DOHH2 (cell line): Measurements from ENCODE around the gene SCN2A.
A peak's percentile ranks its signal among the peaks of the same experiment; 100 is the strongest.
"Not testable (repeated sequence)": the region's sequence is repeated elsewhere in the genome, so short reads cannot be mapped to it uniquely, and the experiment has no call there.

Experiments
- H3F3A ChIP-seq: fragments of 200-600 bp; sonication (generic), shearing (Covaris generic); 2 replicates; pipeline ENCODE4 v1.6.0; 2016; ENCODE audit warnings: antibody characterized with exemption, mild to moderate bottlenecking; ENCODE audit not compliant: control insufficient read depth, insufficient read depth
- H3K27ac ChIP-seq: fragments of 200-600 bp; sonication (generic); 2 replicates; pipeline ENCODE4 v1.5.1; 2014; ENCODE audit warnings: low read depth, mild to moderate bottlenecking, low read length, moderate library complexity
- H3K27me3 ChIP-seq: fragments of 200-600 bp; sonication (generic); 2 replicates; pipeline ENCODE4 v1.6.1; 2014; ENCODE audit warnings: mild to moderate bottlenecking, low read length, mixed read lengths; ENCODE audit not compliant: control insufficient read depth
- H3K36me3 ChIP-seq: fragments of 200-600 bp; sonication (generic); 2 replicates; pipeline ENCODE4 v1.6.1; 2014; ENCODE audit warnings: mild to moderate bottlenecking, low read length, moderate library complexity, mixed read lengths; ENCODE audit not compliant: control insufficient read depth
- H3K4me1 ChIP-seq: fragments of 200-600 bp; sonication (generic); 2 replicates; pipeline ENCODE4 v1.6.1; 2014; ENCODE audit warnings: mild to moderate bottlenecking, low read length, mixed read lengths; ENCODE audit not compliant: control insufficient read depth
- H3K4me2 ChIP-seq: fragments of 200-600 bp; sonication (generic); 2 replicates; pipeline ENCODE4 v1.6.0; 2014; ENCODE audit warnings: mild to moderate bottlenecking, low read length, moderate library complexity
- H3K4me3 ChIP-seq: fragments of 200-600 bp; sonication (generic); 2 replicates; pipeline ENCODE4 v1.5.1; 2014; ENCODE audit warnings: mild to moderate bottlenecking, low read length, mixed read lengths
- H3K79me2 ChIP-seq: fragments of 200-600 bp; sonication (generic); 2 replicates; pipeline ENCODE4 v1.6.1; 2014; ENCODE audit warnings: mild to moderate bottlenecking, low read length, mixed read lengths; ENCODE audit not compliant: control insufficient read depth
- H3K9me2 ChIP-seq: fragments of 200-600 bp; sonication (generic); replicated peaks from 2 replicates; pipeline ENCODE4 v1.6.1; 2014; ENCODE audit warnings: mild to moderate bottlenecking, low read length, mixed read lengths; ENCODE audit not compliant: control insufficient read depth
- H3K9me3 ChIP-seq: fragments of 200-600 bp; sonication (generic); 2 replicates; pipeline ENCODE4 v1.6.1; 2014; ENCODE audit warnings: antibody characterized with exemption, low read length, mixed read lengths; ENCODE audit not compliant: control insufficient read depth, insufficient read depth
- H4K20me1 ChIP-seq: fragments of 200-600 bp; sonication (generic); 2 replicates; pipeline ENCODE4 v1.6.0; 2014; ENCODE audit warnings: low read depth, mild to moderate bottlenecking, antibody characterized with exemption, low read length, moderate library complexity; ENCODE audit not compliant: control insufficient read depth, insufficient read depth
- CTCF ChIP-seq: fragments of 200-600 bp; sonication (generic); IDR thresholded peaks from one replicate; pipeline ENCODE4 v1.5.1; 2014; ENCODE audit warnings: antibody characterized with exemption, mild to moderate bottlenecking, low read depth, low read length; ENCODE audit not compliant: poor library complexity, severe bottlenecking
- EZH2phosphoT487 ChIP-seq: fragments of 200-600 bp; sonication (generic); IDR thresholded peaks from 2 replicates; pipeline ENCODE4 v1.6.1; 2017; ENCODE audit warnings: borderline replicate concordance, mild to moderate bottlenecking, antibody characterized with exemption, low read length, moderate library complexity, mixed read lengths

SCN2A gene

GRCh38 chr2:165390875-165391274 lies 151.7 kb downstream of the SCN2A start:
- Histone ChIP-seq H3K27ac (no peak overlapping the region), H3K9me2 (no peaks in the 10 kb centered on the region), H3K4me3 (no peak overlapping the region), H3K27me3 (no peaks in the 10 kb centered on the region), H3K36me3 (no peaks in the 10 kb centered on the region), H3K79me2 (no peaks in the 10 kb centered on the region), H3K4me2 (no peak overlapping the region), H4K20me1 (no peaks in the 10 kb centered on the region), H3K9me3 (no peaks in the 10 kb centered on the region), H3K4me1 (no peaks in the 10 kb centered on the region), H3F3A (no peaks in the 10 kb centered on the region)
- TF ChIP-seq EZH2phosphoT487 (no peak), CTCF (no peak)

GRCh38 chr2:165391791-165392190 lies 152.6 kb downstream of the SCN2A start:
- H3K9me2 ChIP-seq, result no peaks in the 10 kb centered on the region
- H3K27ac ChIP-seq, result no peak overlapping the region
- H3F3A ChIP-seq, result no peaks in the 10 kb centered on the region
- no peak overlapping the region for H3K4me2 ChIP-seq
- no peaks in the 10 kb centered on the region for H3K9me3 ChIP-seq
- TF ChIP-seq CTCF, result no peak
- TF ChIP-seq EZH2phosphoT487, result no peak
- H3K36me3 ChIP-seq, result no peaks in the 10 kb centered on the region
- no peak overlapping the region for H3K4me3 ChIP-seq
- no peaks in the 10 kb centered on the region for H3K27me3 ChIP-seq
- no peaks in the 10 kb centered on the region for H4K20me1 ChIP-seq
- H3K4me1 ChIP-seq, result no peaks in the 10 kb centered on the region
- H3K79me2 ChIP-seq, result no peaks in the 10 kb centered on the region

GRCh38 chr2:165398603-165399002 lies 159.4 kb downstream of the SCN2A start:
- H3K79me2 ChIP-seq, H3K4me3 ChIP-seq, H3K4me1 ChIP-seq, H3K36me3 ChIP-seq, H3F3A ChIP-seq, H3K27ac ChIP-seq, H3K27me3 ChIP-seq, H4K20me1 ChIP-seq, H3K9me2 ChIP-seq, H3K4me2 ChIP-seq, H3K9me3 ChIP-seq: not testable (repeated sequence)

- Histone ChIP-seq H3K4me1 (peaks cover 5% of the 10 kb centered on the region; the same call in 1 of the 2 replicates), H3K27ac (no peak overlapping the region), H3K4me3 (no peak overlapping the region), H3K27me3 (no peaks in the 10 kb centered on the region), H3K79me2 (no peaks in the 10 kb centered on the region), H4K20me1 (no peaks in the 10 kb centered on the region), H3K9me3 (no peaks in the 10 kb centered on the region), H3F3A (no peaks in the 10 kb centered on the region), H3K9me2 (no peaks in the 10 kb centered on the region), H3K36me3 (no peaks in the 10 kb centered on the region), H3K4me2 (no peak overlapping the region)
- TF ChIP-seq CTCF (peak; percentile 79), EZH2phosphoT487 (no peak)
Observed at GRCh38 chr2:165401285-165401852, 162.2 kb downstream of the SCN2A start.
